ENCODE data around the gene WDR36. TPM values are rescaled to one million over a fixed set of nuclear protein-coding genes. Genes with fewer than 3 reads are reported as not detected.

WDR36 gene
- total RNA-seq, 4 donors from 2014 or later, result 20.0 to 23.8 (median 22.3) TPM

GRCh38 chr5:111153483-111153882 is 61.3 kb downstream of the WDR36 start:
- 51 to 62% methylated on average over 1 of the region's 1 CpG for WGBS, 2 donors
- no peak overlapping the region for H3K4me3 ChIP-seq (ENCODE audit: low read depth, poor library complexity, severe bottlenecking)
- DNase-seq (ENCODE audit: low spot score in 2 of 2), result no peak
- intact Hi-C loops (cut with DNase I; ENCODE audit: low total_unique reads), result loop anchor here (10.0 kb wide), 1 partner anchor 991 kb away; no protein-coding TSS in a partner anchor
- TF ChIP-seq, protein P1, sequence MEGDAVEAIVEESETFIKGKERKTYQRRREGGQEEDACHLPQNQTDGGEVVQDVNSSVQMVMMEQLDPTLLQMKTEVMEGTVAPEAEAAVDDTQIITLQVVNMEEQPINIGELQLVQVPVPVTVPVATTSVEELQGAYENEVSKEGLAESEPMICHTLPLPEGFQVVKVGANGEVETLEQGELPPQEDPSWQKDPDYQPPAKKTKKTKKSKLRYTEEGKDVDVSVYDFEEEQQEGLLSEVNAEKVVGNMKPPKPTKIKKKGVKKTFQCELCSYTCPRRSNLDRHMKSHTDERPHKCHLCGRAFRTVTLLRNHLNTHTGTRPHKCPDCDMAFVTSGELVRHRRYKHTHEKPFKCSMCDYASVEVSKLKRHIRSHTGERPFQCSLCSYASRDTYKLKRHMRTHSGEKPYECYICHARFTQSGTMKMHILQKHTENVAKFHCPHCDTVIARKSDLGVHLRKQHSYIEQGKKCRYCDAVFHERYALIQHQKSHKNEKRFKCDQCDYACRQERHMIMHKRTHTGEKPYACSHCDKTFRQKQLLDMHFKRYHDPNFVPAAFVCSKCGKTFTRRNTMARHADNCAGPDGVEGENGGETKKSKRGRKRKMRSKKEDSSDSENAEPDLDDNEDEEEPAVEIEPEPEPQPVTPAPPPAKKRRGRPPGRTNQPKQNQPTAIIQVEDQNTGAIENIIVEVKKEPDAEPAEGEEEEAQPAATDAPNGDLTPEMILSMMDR (IDR thresholded peaks at IDR 0.05), result no peak
- TF ChIP-seq POLR2A (IDR thresholded peaks at IDR 0.05), result no peak

DNA sequence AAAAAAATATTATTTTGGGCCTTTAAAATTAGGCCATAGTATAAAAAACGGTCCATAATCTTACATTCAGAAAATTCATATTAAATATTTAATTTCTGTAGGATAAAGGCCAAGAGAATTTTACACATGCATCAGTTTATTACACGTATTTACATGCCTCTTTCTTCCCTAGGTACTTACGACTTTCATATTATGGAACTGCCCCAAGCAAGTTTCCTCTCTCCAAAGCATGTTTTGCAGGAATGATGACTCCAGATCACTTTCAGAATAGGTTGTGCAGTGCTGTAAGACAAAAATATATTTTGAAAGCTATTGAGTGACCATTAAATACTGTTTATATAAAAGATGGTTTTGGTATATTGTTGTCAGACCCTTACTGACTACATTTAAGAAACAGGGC is 61.8 kb downstream of the WDR36 start:
- WGBS, 2 donors, result 46 to 57% methylated on average over 3 of the region's 3 CpGs
- intact Hi-C loops (cut with DNase I; ENCODE audit: low total_unique reads), result loop anchor here (10.0 kb wide), 1 partner anchor 991 kb away; no protein-coding TSS in a partner anchor
- TF ChIP-seq, protein P1 (IDR thresholded peaks at IDR 0.05), result no peak
- no peak for TF ChIP-seq POLR2A (IDR thresholded peaks at IDR 0.05)
- no peak overlapping the region for H3K4me3 ChIP-seq (ENCODE audit: low read depth, poor library complexity, severe bottlenecking)
- no peak for DNase-seq (ENCODE audit: low spot score in 2 of 2)

- intact Hi-C loops (cut with DNase I; ENCODE audit: low total_unique reads), result loop anchor here (10.0 kb wide), 1 partner anchor 987 kb away; no protein-coding TSS in a partner anchor
- no peak overlapping the region for H3K4me3 ChIP-seq (ENCODE audit: low read depth, poor library complexity, severe bottlenecking)
- WGBS, 2 donors, result 10 to 14% methylated on average over 9 of the region's 9 CpGs
- DNase-seq (ENCODE audit: low spot score in 2 of 2), result peak; percentile 78 to 86
- TF ChIP-seq, protein P1 (IDR thresholded peaks at IDR 0.05), result peak in 1 of 3 donors; percentile 78
- no peak for TF ChIP-seq POLR2A (IDR thresholded peaks at IDR 0.05)
Observed at GRCh38 chr5:111158105-111158744, 66.1 kb downstream of the WDR36 start.

DNA sequence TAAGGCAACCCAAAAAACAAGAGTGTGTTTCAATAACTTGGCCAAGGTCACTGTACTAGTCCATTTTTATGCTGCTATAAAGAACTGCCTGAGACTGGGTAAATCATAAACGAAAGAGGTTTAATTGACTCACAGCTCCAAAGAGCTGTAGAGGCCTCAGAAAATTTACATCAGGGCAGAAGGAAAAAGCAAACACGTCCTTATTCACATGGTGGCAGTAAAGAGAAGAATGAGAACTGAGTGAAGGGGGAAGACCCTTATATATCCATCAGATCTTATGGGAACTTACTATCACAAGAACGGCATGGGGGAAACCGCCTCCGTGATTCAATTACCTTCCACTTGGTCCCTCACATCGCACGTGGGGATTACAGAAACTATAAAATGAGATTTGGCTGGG is 67.7 kb downstream of the WDR36 start:
- DNase-seq (ENCODE audit: low spot score in 2 of 2), result no peak
- intact Hi-C loops (cut with DNase I; ENCODE audit: low total_unique reads), result loop anchor here (10.0 kb wide), 1 partner anchor 985 kb away; no protein-coding TSS in a partner anchor
- TF ChIP-seq, protein P1 (IDR thresholded peaks at IDR 0.05), result no peak
- TF ChIP-seq POLR2A (IDR thresholded peaks at IDR 0.05), result no peak
- WGBS, 2 donors, result 61 to 70% methylated on average over 7 of the region's 7 CpGs
- H3K4me3 ChIP-seq (ENCODE audit: low read depth, poor library complexity, severe bottlenecking), result no peak overlapping the region

- H3K4me3 ChIP-seq (ENCODE audit: low read depth, poor library complexity, severe bottlenecking), result no peak overlapping the region
- WGBS, 2 donors, result 88 to 96% methylated on average over 1 of the region's 1 CpG
- intact Hi-C loops (cut with DNase I; ENCODE audit: low total_unique reads), result no loop called here
- DNase-seq (ENCODE audit: low spot score in 2 of 2), result no peak
- TF ChIP-seq POLR2A (IDR thresholded peaks at IDR 0.05), result no peak
- TF ChIP-seq, protein P1 (IDR thresholded peaks at IDR 0.05), result no peak
Observed at GRCh38 chr5:111163000-111163399, 70.9 kb downstream of the WDR36 start.
